AG04450 (cell line): ENCODE measurements around the gene ASIC2. TPM values are rescaled to one million over a fixed set of nuclear protein-coding genes. Genes with fewer than 3 reads are reported as not detected.

Experiments
- CTCF ChIA-PET: fragments of 300-600, 350-600 bp; formaldehyde crosslinking; extraction: SDS; loops from one replicate; lab custom pipeline; 2022; ENCODE audit warnings: antibody characterized with exemption, inconsistent platforms; lab: Charles Lee
- POLR2A ChIA-PET: fragments of 350-600 bp; formaldehyde crosslinking; extraction: SDS; loops from one replicate; lab custom pipeline; 2021; ENCODE audit warnings: antibody characterized with exemption, inconsistent platforms; lab: Yijun Ruan, JAX
- DNase-seq: peaks from one replicate; pipeline ENCODE4 v3.0.0-alpha.2; 2011; ENCODE audit warnings: low read depth, low spot score
- H3K27ac ChIP-seq: one replicate; pipeline ENCODE4 v1.5.1; 2012; ENCODE audit warnings: low read depth, low read length, control low read depth
- H3K27me3 ChIP-seq: one replicate; pipeline ENCODE4 v1.6.0; 2012; ENCODE audit warnings: low read length; ENCODE audit not compliant: control insufficient read depth, insufficient read depth
- H3K4me3 ChIP-seq: 2 replicates; pipeline ENCODE4 v1.5.1; 2011; ENCODE audit warnings: mild to moderate bottlenecking, low read depth, low read length, control low read depth
- H3K9me3 ChIP-seq: 2 replicates; pipeline ENCODE4 v1.5.1; 2012; ENCODE audit warnings: low read length; ENCODE audit not compliant: control insufficient read depth, insufficient read depth
- polyA plus RNA-seq: library from polyadenylated mRNA; depleted of rRNA; stranded (reverse); fragments of >200 nt; gene quantifications from 2 replicates; pipeline ENCODE4 v1.2.3, GENCODE V29; 2011
- TF ChIP-seq, protein P1 (sequence below): IDR thresholded peaks from 2 replicates; pipeline ENCODE4 v1.5.1; 2011; ENCODE audit warnings: low read depth, low read length, control low read depth, inconsistent platforms

Gene ASIC2
- polyA plus RNA-seq, 1 experiment, result 0.19 TPM

DNA sequence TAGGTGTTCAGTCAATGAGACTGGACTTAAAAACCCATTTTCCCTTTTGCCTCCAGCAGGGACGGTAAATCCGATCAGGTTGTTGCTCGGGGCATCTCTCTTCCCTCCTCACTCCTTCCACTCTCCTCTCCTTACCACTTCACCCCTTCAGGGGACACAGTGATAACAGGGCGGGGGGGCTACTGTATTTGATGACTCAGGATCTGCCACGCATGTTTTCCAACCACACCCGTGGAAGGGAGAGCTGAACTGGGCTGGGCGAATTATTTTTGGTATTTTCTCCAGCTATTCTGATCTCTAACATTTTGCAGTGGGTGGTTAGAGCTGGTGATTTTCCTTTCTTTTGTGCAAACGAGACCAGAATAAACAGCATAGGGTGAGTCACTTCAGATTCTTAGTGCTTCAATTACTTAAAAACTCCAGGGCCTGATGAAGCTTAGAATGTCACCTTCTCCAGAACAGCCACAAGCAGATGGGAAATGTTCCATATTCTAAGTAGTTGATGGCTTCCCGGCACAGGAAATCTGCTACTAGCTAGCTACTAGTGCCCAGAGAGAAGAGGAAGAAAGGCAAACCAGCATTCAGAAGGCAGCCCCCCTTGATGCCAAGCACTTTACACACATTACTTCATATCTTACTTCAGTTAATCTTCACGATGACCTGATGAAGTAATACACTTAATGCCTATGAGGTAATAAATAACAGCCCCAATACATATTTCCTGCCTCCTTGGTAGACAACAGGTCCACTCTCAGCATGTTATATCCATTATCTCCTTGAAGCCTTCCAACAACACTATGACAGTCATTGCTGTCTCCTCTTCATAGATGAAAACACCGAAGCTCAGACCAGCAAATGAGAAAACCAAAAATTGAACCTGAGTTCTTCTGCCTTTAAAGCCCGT is 74.1 kb downstream of the ASIC2 start:
- no peaks in the 10 kb centered on the region for H3K9me3 ChIP-seq
- H3K27me3 ChIP-seq, result no peaks in the 10 kb centered on the region
- POLR2A ChIA-PET, result no interaction called here
- TF ChIP-seq, protein P1, sequence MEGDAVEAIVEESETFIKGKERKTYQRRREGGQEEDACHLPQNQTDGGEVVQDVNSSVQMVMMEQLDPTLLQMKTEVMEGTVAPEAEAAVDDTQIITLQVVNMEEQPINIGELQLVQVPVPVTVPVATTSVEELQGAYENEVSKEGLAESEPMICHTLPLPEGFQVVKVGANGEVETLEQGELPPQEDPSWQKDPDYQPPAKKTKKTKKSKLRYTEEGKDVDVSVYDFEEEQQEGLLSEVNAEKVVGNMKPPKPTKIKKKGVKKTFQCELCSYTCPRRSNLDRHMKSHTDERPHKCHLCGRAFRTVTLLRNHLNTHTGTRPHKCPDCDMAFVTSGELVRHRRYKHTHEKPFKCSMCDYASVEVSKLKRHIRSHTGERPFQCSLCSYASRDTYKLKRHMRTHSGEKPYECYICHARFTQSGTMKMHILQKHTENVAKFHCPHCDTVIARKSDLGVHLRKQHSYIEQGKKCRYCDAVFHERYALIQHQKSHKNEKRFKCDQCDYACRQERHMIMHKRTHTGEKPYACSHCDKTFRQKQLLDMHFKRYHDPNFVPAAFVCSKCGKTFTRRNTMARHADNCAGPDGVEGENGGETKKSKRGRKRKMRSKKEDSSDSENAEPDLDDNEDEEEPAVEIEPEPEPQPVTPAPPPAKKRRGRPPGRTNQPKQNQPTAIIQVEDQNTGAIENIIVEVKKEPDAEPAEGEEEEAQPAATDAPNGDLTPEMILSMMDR, result no peak
- CTCF ChIA-PET, result no interaction called here
- no peak for DNase-seq
- H3K4me3 ChIP-seq, result no peak overlapping the region
- peak overlapping the region; percentile 39 for H3K27ac ChIP-seq

DNA sequence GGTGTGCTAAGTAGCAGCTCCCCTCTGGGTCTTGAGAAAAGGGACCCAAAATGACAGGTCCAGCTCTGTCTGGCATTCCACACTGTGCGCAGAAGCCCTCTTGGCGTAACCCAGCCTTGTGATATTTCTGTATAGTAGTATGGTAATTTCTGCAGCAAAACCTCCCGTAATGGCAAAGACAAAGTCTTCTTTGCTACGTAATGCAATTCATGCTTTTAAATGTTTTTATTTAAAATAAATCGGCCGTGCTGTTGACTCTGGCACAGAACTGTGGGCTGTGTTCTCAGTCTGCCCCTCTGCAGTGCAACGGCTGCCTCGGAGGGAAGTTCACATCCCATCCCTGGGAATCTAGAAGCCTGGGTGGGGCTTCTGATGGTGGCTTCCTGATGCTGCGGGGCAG is 75.2 kb downstream of the ASIC2 start:
- POLR2A ChIA-PET, result no interaction called here
- Histone ChIP-seq H3K27me3 (no peaks in the 10 kb centered on the region), H3K27ac (no peak overlapping the region), H3K4me3 (no peak overlapping the region), H3K9me3 (no peaks in the 10 kb centered on the region)
- DNase-seq, result no peak
- TF ChIP-seq, protein P1, result no peak
- CTCF ChIA-PET, result no interaction called here

DNA sequence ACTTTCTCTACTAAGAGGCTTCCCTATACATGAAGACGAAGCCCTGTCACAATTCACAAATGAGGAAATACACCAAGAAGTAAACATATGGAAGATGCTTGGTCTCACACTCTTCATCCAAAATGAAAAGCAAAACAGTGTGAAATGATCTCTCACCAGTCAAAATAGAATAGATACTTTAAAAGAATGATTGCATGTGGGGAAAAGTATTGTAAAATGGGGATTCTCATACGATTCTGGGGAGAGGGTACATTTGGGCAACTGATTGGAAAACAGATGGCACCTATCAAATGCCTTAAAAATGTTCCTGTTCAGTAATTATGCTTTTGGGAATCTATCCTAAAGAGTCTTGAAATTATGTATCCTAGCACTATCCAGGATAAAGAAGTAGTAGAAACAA is 78.1 kb downstream of the ASIC2 start:
- ChIA-PET CTCF (no interaction called here), POLR2A (no interaction called here)
- no peak overlapping the region for H3K27ac ChIP-seq

DNA sequence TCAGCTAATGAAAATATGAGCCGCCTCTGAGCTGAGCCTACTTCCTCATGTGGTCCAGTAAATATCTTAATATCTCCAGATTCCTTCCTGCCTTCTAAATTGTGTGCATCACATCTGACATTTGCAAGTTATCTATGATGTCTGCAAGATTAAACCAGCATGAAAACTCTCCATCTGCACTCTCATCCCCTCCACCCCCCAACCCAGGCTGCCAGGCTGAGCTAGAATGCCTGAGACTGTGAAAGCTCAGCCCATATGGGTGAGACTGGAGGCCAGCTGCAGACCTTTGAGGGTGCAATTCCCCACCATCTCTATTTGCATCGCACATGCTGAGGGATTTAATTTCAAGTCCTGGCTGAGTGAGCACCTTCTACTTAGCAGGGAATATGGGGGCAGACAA is 82.8 kb downstream of the ASIC2 start:
- ChIA-PET CTCF (no interaction called here), POLR2A (no interaction called here)
- H3K27me3 ChIP-seq, result peaks cover 3% of the 10 kb centered on the region
- no peak for DNase-seq
- H3K4me3 ChIP-seq, result no peak overlapping the region
- no peak overlapping the region for H3K27ac ChIP-seq
- no peaks in the 10 kb centered on the region for H3K9me3 ChIP-seq
- TF ChIP-seq, protein P1, result no peak

More for the DNA sequence above, 78.1 kb downstream of the ASIC2 start:
- DNase-seq, result no peak
- no peaks in the 10 kb centered on the region for H3K9me3 ChIP-seq
- no peak overlapping the region for H3K4me3 ChIP-seq
- H3K27me3 ChIP-seq, result peaks cover 3% of the 10 kb centered on the region
- TF ChIP-seq, protein P1, result no peak

DNA sequence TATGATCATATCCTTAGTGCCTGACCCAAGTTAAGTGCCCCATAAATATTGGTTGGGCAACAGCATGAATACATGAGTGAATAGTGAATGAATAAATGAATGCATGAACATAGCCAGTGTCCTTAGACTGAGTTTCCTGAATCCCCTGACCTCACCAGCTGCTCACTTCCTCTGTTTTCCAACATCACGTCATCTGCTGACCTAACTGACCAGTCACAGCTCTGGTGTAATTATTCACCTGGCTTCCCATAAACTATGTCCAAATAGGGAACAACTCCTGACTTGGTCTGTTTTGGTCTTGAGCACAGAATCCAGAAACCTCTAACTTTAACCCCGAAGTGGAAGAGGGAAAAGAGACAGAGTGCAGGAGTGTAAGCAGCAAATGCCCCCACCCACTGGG is 83.4 kb downstream of the ASIC2 start:
- H3K4me3 ChIP-seq, result no peak overlapping the region
- no peak for DNase-seq
- TF ChIP-seq, protein P1, result no peak
- H3K27ac ChIP-seq, result no peak overlapping the region
- H3K27me3 ChIP-seq, result peaks cover 3% of the 10 kb centered on the region
- no peaks in the 10 kb centered on the region for H3K9me3 ChIP-seq
- CTCF ChIA-PET, result no interaction called here
- POLR2A ChIA-PET, result no interaction called here
